HL-60/S4 treated with retinoic acid at 250 ng/mL for 4 days and 3 days (cell line): Measurements from ENCODE around the gene EBF3.

Source experiments
- in situ Hi-C: fragments of 300-500 bp; cut with MboI; formaldehyde crosslinking; loops from 2 replicates; pipeline ENCODE4 v1.7.0; 2022; ENCODE audit warnings: low sequenced_read_pairs

Gene EBF3

DNA sequence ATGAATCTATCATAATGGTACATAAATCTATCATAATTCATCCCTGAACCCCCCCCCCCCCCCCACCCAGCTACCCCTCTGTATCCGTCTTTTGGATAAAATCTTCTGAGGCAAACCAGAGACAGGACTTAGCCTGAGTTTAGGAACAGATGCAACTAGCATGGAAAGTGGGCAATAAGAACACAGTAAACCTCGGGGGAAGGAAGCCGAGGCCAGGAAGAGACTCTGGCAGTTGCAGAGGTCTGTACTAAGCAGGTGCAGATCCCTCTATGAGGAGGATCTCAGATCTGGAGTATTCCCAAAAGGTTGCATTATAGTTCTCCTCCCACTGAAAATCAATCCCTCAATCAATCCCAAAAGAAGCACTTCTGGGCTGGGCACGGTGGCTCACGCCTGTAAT, 87.2 kb downstream of the EBF3 start:
- in situ Hi-C loops, result no loop called here

GRCh38 chr10:129875993-129876726, 87.9 kb downstream of the EBF3 start:
- in situ Hi-C loops, result no loop called here

DNA sequence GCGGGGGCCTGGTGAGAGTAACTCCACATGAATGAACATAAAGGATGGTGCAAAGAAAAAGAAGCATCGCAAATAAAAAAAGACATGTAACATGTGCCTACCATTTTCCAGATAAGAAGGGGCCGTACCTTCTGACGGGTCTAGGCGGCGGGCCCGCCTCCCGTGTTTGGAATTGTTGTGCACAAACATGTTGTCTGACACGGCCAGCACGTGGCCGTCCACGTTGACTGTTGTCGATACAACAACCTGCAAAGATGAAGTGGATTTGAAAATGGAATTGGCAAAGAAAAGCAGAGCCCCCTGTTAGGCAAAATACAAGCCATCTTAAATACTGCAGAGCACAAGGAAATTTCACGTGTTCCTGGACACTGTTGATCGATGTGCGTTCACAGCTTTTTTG, 90.7 kb downstream of the EBF3 start:
- in situ Hi-C loops, result no loop called here

- in situ Hi-C loops, result no loop called here
Observed at GRCh38 chr10:129871966-129872365, 92.1 kb downstream of the EBF3 start.

DNA sequence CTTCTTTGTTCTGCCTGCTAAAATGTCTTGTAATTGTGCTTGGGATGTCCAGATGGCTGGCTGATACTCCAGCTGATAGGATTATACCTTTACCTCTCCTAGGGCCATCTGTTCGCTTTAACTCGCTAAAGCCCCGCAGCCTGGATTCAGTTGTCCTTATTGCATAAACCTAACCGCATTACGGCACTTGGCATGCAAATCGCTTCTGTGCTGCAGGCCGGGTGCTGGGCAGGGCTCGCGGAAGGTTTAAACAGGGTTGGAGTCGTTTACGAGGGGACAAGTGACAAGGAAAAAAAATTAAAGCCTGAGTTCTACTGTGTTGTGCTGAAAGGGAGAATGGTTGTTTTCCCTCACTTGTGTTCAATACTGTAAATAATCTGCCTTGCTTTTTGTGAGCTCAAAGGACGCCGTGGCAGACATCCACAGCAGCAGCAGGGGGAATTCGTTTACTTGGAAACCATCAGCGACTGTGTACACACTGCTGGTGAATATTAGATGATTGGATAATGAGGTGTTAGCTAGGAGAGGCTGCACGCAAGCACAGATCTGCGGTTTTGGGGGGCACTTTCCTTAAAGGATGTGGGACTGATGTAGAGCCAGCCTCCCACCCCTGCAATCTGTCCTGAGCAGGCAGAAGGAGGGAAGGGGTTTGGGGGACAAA, 93.0 kb downstream of the EBF3 start:
- in situ Hi-C loops, result no loop called here

- in situ Hi-C loops, result no loop called here
Observed at GRCh38 chr10:129870474-129870757, 93.7 kb downstream of the EBF3 start.

DNA sequence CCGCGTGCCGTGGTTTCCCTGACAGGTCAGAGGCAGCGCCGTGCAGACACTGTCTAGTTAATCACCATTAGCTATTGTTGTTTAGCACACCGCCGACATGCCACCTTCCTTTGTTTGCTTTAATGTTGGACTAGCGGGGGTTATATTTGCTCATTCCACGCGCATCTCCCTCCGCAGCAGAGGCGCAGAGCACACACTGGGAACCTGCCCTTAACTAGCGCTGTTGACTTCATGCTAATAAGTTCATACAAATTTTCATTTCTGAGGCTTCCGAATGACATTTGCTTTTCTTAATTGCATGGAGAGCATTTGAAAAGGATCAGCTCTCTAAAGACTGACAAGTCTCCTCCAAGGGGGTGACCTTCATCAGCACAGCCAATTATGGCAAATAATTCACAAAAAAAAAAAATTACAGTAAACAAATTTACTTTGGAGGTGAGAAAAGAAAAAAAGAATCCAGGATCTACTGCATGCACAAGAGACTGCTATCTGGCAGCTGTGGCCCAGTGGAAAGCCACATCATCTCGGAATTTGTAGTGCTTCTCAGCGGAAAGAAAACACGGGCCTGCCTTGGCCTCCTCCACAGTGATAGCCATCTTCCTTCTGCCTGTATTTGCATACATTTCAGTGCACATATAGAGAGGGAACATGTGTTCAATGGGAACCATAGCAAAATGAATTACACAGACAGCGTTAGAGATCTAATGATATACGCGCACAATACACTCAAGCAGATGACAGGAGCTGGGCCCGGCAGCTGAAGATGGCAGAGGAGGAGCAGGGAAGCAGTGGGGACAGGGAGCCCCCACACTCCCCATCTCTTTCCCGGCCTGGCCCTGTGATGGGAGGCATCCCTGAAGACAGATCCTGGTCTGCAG, 94.2 kb downstream of the EBF3 start:
- in situ Hi-C loops, result no loop called here

- in situ Hi-C loops, result no loop called here
Observed at GRCh38 chr10:129868449-129869035, 95.5 kb downstream of the EBF3 start.

- in situ Hi-C loops, result no loop called here
Observed at GRCh38 chr10:129867631-129868179, 96.4 kb downstream of the EBF3 start.

DNA sequence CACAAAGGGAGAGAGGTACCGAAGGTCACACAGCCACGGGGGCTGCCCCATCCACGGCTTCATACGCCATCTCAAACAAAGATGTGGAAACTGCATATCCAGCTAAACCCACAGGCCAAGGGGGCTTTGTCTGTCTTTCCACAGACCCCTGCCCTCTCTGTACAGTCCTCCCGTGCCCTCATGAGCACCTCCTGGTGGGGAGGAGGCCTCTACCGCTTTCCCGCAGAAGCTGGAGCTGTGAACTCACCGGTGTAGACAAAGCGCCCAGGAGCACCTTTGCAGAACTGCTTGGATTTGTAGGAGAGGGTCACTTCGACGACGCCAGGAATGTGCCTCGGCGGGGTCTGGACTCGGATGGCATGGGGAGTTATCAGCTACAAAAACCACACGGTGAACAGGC, 97.2 kb downstream of the EBF3 start:
- in situ Hi-C loops, result no loop called here

GRCh38 chr10:129865960-129866359, 98.1 kb downstream of the EBF3 start:
- in situ Hi-C loops, result no loop called here

DNA sequence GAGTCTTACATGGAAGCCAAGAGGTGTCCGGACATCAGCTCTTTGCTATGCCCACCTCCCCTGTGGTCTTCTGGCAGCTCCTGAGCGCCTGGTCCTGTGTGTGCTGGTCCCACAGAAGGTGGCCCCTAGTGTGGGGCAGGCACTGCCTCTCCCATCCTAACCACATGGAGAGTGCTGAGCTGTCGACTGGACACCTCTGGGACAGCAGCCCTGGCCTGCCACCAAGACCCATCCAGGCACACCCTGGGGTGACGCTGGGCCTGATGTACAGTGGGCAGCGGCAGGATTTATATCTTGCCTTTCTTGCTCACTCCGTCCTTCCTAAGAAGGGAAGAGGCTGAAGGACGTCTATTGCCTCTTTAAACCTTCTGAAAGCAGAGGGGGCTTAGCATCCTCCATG, 98.7 kb downstream of the EBF3 start:
- in situ Hi-C loops, result no loop called here

DNA sequence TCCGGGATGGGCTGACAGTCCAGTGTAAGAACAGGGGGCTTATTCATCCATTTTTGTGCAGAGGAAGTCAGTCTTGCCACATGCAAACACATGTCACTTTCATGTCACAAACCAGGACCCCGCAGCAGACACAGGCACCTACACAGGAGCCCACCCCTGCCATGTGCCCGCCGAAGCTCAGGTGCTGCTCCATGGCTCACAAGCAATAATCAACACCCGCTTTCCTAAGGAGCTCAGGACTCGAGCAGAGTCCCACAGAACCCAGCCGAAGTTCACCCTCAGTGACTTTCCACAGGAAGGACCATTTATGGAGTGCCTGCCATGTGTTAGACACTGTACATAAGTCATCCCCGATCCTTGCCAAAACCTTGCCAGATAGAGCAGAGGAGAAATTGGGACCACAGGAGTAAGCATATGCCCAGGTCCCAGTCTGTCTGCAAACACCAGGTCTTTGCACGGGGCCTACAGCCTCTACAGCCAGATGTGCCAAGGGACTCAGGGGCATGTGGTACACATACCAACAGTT, 99.4 kb downstream of the EBF3 start:
- in situ Hi-C loops, result no loop called here

- in situ Hi-C loops, result no loop called here
Observed at GRCh38 chr10:129864082-129864481, 100.0 kb downstream of the EBF3 start.

DNA sequence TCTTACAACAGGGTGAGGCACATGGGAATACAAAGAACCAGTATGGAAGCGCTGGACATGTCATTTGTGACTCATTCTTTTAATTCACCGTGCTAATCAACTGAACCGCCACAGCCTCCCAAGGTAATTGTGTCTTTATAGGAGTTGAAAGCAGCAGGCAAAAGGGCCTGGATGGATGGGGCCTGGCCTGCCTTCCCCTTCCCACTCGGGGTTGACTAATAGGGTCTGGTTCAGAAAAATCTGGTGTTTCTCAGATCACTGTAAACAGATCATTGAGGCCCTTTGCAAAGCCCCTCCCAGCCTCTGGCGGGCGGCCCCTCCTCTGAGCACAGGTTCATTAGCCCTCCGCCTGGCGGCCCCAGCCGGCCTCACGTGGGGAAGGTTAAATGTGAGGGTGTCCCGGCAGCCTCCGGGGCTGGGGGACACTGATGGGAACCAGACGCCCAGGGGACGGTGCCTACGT, 100.8 kb downstream of the EBF3 start:
- in situ Hi-C loops, result no loop called here

GRCh38 chr10:129861776-129862531, 102.1 kb downstream of the EBF3 start:
- in situ Hi-C loops, result no loop called here

GRCh38 chr10:129860396-129860795, 103.7 kb downstream of the EBF3 start:
- in situ Hi-C loops, result no loop called here

- in situ Hi-C loops, result no loop called here
Observed at GRCh38 chr10:129859536-129859935, 104.5 kb downstream of the EBF3 start.

- in situ Hi-C loops, result no loop called here
Observed at GRCh38 chr10:129857242-129857960, 106.7 kb downstream of the EBF3 start.
